IMR-90 (cell line): ENCODE data around the gene RSRC1. TPM values are rescaled to one million over a fixed set of nuclear protein-coding genes. Genes with fewer than 3 reads are reported as not detected.

Source experiments
- ATAC-seq: fragments of 200-7000 bp; cut with Tn5 transposase; 2 replicates; pipeline ENCODE4 v1.9.1; 2020; ENCODE audit warnings: low read depth, mild to moderate bottlenecking, moderate library complexity
- BruUV-seq: library from RNA; stranded (reverse); fragments of 400-500 nt; replicated peaks from 2 replicates; lab custom pipeline; 2021; lab: Mats Ljungman, UMichigan
- CTCF ChIA-PET: fragments of 300-600 bp; formaldehyde crosslinking; extraction: SDS; loops from one replicate; lab custom pipeline; 2021; ENCODE audit warnings: antibody characterized with exemption; lab: Yijun Ruan, JAX
- POLR2A ChIA-PET: fragments of 300-600 bp; sonication (Branson Sonifier 250); formaldehyde crosslinking; loops from one replicate; lab custom pipeline; 2022; ENCODE audit warnings: antibody characterized with exemption; ENCODE audit not compliant: unreplicated experiment; lab: Charles Lee
- DNase-seq: peaks from one replicate; pipeline ENCODE4 v3.0.0; 2013
- H2AFZ ChIP-seq: replicated peaks from 2 replicates; pipeline ENCODE3; 2013; ENCODE audit warnings: low read length, mild to moderate bottlenecking; ENCODE audit not compliant: poor library complexity
- H2AK5ac ChIP-seq: 2 replicates; pipeline ENCODE4 v1.6.1; 2013; ENCODE audit warnings: low read depth, low read length, inconsistent platforms
- H2AK9ac ChIP-seq: replicated peaks from 2 replicates; pipeline ENCODE3; 2013; ENCODE audit warnings: mild to moderate bottlenecking, low read depth, low read length, moderate library complexity; ENCODE audit not compliant: poor library complexity
- H2BK120ac ChIP-seq: 2 replicates; pipeline ENCODE4 v1.6.1; 2013; ENCODE audit warnings: low read depth, low read length, inconsistent platforms
- H2BK15ac ChIP-seq: 3 replicates; pipeline ENCODE4 v1.6.1; 2013; ENCODE audit warnings: low read depth, low read length, inconsistent platforms
- H2BK20ac ChIP-seq: 2 replicates; pipeline ENCODE4 v1.6.1; 2013; ENCODE audit warnings: low read depth, mild to moderate bottlenecking, inconsistent platforms, low read length, moderate library complexity
- H2BK5ac ChIP-seq: 2 replicates; pipeline ENCODE4 v1.6.1; 2013; ENCODE audit warnings: mild to moderate bottlenecking, low read depth, low read length, inconsistent platforms; ENCODE audit not compliant: poor library complexity, severe bottlenecking
- H3K14ac ChIP-seq: replicated peaks from 2 replicates; pipeline ENCODE4 v1.6.1; 2013; ENCODE audit warnings: low read depth, low read length, inconsistent platforms
- H3K18ac ChIP-seq: 2 replicates; pipeline ENCODE4 v1.6.1; 2013; ENCODE audit warnings: low read depth, low read length, control low read depth
- H3K23ac ChIP-seq: 2 replicates; pipeline ENCODE4 v1.6.1; 2013; ENCODE audit warnings: low read depth, low read length, inconsistent platforms
- H3K27ac ChIP-seq: 2 replicates; pipeline ENCODE4 v1.5.1; 2013; ENCODE audit warnings: mild to moderate bottlenecking, control low read depth, low read length; ENCODE audit not compliant: insufficient read depth
- H3K27me3 ChIP-seq: 2 replicates; pipeline ENCODE4 v1.6.1; 2013; ENCODE audit warnings: low read length; ENCODE audit not compliant: control insufficient read depth, insufficient read depth
- H3K36me3 ChIP-seq: 2 replicates; pipeline ENCODE4 v1.6.1; 2013; ENCODE audit warnings: low read length, mixed read lengths; ENCODE audit not compliant: control insufficient read depth, insufficient read depth
- H3K4ac ChIP-seq: 2 replicates; pipeline ENCODE4 v1.6.1; 2013; ENCODE audit warnings: low read depth, low read length, inconsistent platforms
- H3K4me1 ChIP-seq: 2 replicates; pipeline ENCODE4 v1.6.1; 2013; ENCODE audit warnings: low read length, mixed read lengths; ENCODE audit not compliant: control insufficient read depth, insufficient read depth
- H3K4me2 ChIP-seq: 2 replicates; pipeline ENCODE4 v1.6.1; 2013; ENCODE audit warnings: low read depth, mild to moderate bottlenecking, control low read depth, low read length, moderate library complexity
- H3K4me3 ChIP-seq: 2 replicates; pipeline ENCODE4 v1.5.1; 2013; ENCODE audit warnings: low read depth, mild to moderate bottlenecking, control low read depth, low read length, moderate library complexity; ENCODE audit not compliant: insufficient read depth
- H3K56ac ChIP-seq: 2 replicates; pipeline ENCODE4 v1.6.1; 2013; ENCODE audit warnings: low read length, inconsistent platforms; ENCODE audit not compliant: insufficient read depth; ENCODE audit errors: extremely low read depth
- H3K79me1 ChIP-seq, 2 experiments: 2 replicates each; pipeline ENCODE4 v1.6.1; 2013; ENCODE audit warnings: low read length in 2 of 2, inconsistent platforms in 1 of 2, low read depth in 1 of 2
- H3K9ac ChIP-seq: 2 replicates; pipeline ENCODE4 v1.6.1; 2013; ENCODE audit warnings: low read depth, low read length, control low read depth
- H3K9me1 ChIP-seq: 2 replicates; pipeline ENCODE4 v1.6.1; 2013; ENCODE audit warnings: low read length, inconsistent platforms; ENCODE audit not compliant: insufficient read depth
- H3K9me3 ChIP-seq: 2 replicates; pipeline ENCODE4 v1.6.1; 2013; ENCODE audit warnings: low read length; ENCODE audit not compliant: control insufficient read depth, insufficient read depth
- H4K20me1 ChIP-seq: 2 replicates; pipeline ENCODE4 v1.6.1; 2013; ENCODE audit warnings: low read length, inconsistent platforms; ENCODE audit not compliant: insufficient read depth
- H4K5ac ChIP-seq: 2 replicates; pipeline ENCODE4 v1.6.1; 2013; ENCODE audit warnings: mild to moderate bottlenecking, low read depth, low read length, control low read depth
- H4K8ac ChIP-seq, 2 experiments: 2 replicates each; pipeline ENCODE4 v1.6.1; 2013; ENCODE audit warnings: low read depth in 2 of 2, low read length in 2 of 2, control low read depth in 1 of 2, inconsistent platforms in 1 of 2
- H4K91ac ChIP-seq: 2 replicates; pipeline ENCODE4 v1.6.1; 2013; ENCODE audit warnings: low read depth, low read length, inconsistent platforms; ENCODE audit not compliant: insufficient read depth
- BHLHE40 ChIP-seq: fragments of 150-350 bp; IDR thresholded peaks from 2 replicates; pipeline ENCODE4 v1.6.1; 2016; ENCODE audit warnings: mild to moderate bottlenecking, low read depth, low read length
- WGBS, 2 experiments: methylation state at CpG; one replicate each; pipeline versions ENCODE4 v1.1.5 to v1.1.7; 2013; ENCODE audit warnings: missing lambda C conversion rate in 2 of 2; ENCODE audit not compliant: insufficient read length in 1 of 2; ENCODE audit errors: extremely low coverage in 2 of 2; 5-methylcytosine and 5-hydroxymethylcytosine counted together
- dilution Hi-C: fragments of 300-500 bp; cut with HindIII; formaldehyde crosslinking; loops from one replicate; pipeline ENCODE4 v1.14.3; 2018; ENCODE audit warnings: low sequenced_read_pairs; ENCODE audit not compliant: unreplicated experiment
- in situ Hi-C: fragments of 300-500 bp; cut with MboI; formaldehyde crosslinking; loops from 3 replicates; pipeline ENCODE4 v1.14.3; 2019; ENCODE audit warnings: low sequenced_read_pairs, inconsistent platforms, mixed read lengths
- intact Hi-C: fragments of 100-400 bp; cut with micrococcal nuclease; formaldehyde crosslinking; loops from 2 replicates; pipeline ENCODE4 v1.10.0; 2022
- polyA plus RNA-seq, 3 experiments: library from polyadenylated mRNA; depleted of rRNA; stranded (reverse); fragments of >200 nt; gene quantifications; 2 replicates each; pipeline ENCODE4 v1.2.3, GENCODE V29; 2012; ENCODE audit warnings: low replicate concordance in 1 of 3
- total RNA-seq: library from RNA; depleted of rRNA; stranded (reverse); fragments of >200 nt; gene quantifications from 2 replicates; pipeline ENCODE4 v1.2.3, GENCODE V29; 2012

RSRC1 gene
- total and polyA plus RNA-seq, 2 of the 4 experiments (the other 2 are of a cell fraction) = 3.8 to 41.8 TPM

GRCh38 chr3:158095814-158096704, 13.8 kb upstream of the RSRC1 start:
- Histone ChIP-seq H3K79me1 (no peaks in the 10 kb centered on the region), H2BK15ac (no peak overlapping the region), H3K27ac (no peak overlapping the region), H2AK9ac (no peak overlapping the region), H3K18ac (no peak overlapping the region), H4K5ac (no peak overlapping the region), H3K9me1 (no peaks in the 10 kb centered on the region), H3K4me1 (peaks cover 2% of the 10 kb centered on the region; the same call in 1 of the 2 replicates), H3K36me3 (no peaks in the 10 kb centered on the region), H3K23ac (no peak overlapping the region), H2AFZ (no peak overlapping the region), H3K4me2 (no peak overlapping the region), H4K91ac (no peak overlapping the region), H4K20me1 (0 out of 2 replicates have a peak, but pooled peaks cover 7% of the 10 kb centered on the region), H3K9ac (no peak overlapping the region), H2BK120ac (no peak overlapping the region), H4K8ac (no peak overlapping the region), H2AK5ac (no peak overlapping the region), H2BK5ac (no peak overlapping the region), H3K27me3 (peaks cover 56% of the 10 kb centered on the region), H3K4ac (no peak overlapping the region), H3K14ac (no peak overlapping the region), H3K56ac (no peak overlapping the region), H3K9me3 (peaks cover 15% of the 10 kb centered on the region), H3K4me3 (no peak overlapping the region), H2BK20ac (no peak overlapping the region)
- CTCF ChIA-PET = interaction anchor here (0.6 to 1.3 kb wide), 3 partner anchors 12 to 443 kb away, joined by 3 to 5 read pairs (median 3); no protein-coding TSS in a partner anchor
- no TSS peak for BruUV-seq
- TF ChIP-seq BHLHE40 = no peak
- no CpG with 5 or more reads among the region's 20 CpGs for WGBS, 2 experiments
- in situ Hi-C loops = loop anchor here (10.0 kb wide), 1 partner anchor 349 kb away; no protein-coding TSS in a partner anchor
- no peak for DNase-seq
- dilution Hi-C loops = no loop called here
- no peak for ATAC-seq
- intact Hi-C loops = no loop called here
- POLR2A ChIA-PET = interaction anchor here (0.7 kb wide), 1 partner anchor 314 kb away, joined by 5 read pairs; no protein-coding TSS in a partner anchor
